Tibial nerve (tissue), 4 donors: ENCODE measurements around the gene COA7. TPM values are rescaled to one million over a fixed set of nuclear protein-coding genes. Genes with fewer than 3 reads are reported as not detected.

Experiments used
- DNase-seq, 2 donors: peaks; one replicate each; pipeline ENCODE4 v3.0.0-alpha.2; 2019; ENCODE audit warnings: low spot score in 2 of 2
- H3K27ac ChIP-seq, 4 donors: fragments of 200-600 bp; sonication (generic) in 3 of 4; one replicate each; pipeline ENCODE4 v1.5.1; 2017 to 2019; ENCODE audit warnings: mild to moderate bottlenecking in 1 of 4
- H3K27me3 ChIP-seq, 2 donors: fragments of 200-600 bp; sonication (generic) in 1 of 2; one replicate each; pipeline versions ENCODE4 v1.5.1 to v1.6.0; 2017 to 2019
- H3K36me3 ChIP-seq, 3 donors: fragments of 200-600 bp; sonication (generic); one replicate each; pipeline ENCODE4 v1.5.1; 2018 to 2019
- H3K4me1 ChIP-seq, 4 donors: fragments of 200-600 bp; sonication (generic) in 3 of 4; one replicate each; pipeline ENCODE4 v1.5.1; 2017 to 2019
- H3K4me3 ChIP-seq, 4 donors: fragments of 200-600 bp; sonication (generic) in 3 of 4; one replicate each; pipeline ENCODE4 v1.5.1; 2017 to 2019; ENCODE audit warnings: mild to moderate bottlenecking in 1 of 4, moderate library complexity in 1 of 4
- H3K9me3 ChIP-seq, 4 donors: fragments of 200-600 bp; sonication (generic) in 3 of 4; one replicate each; pipeline ENCODE4 v1.5.1; 2017 to 2019
- CTCF ChIP-seq, 5 experiments: fragments of 200-600 bp in 3 of 5; fragments of 450-650 bp in 2 of 5; sonication (generic) in 3 of 5; IDR thresholded peaks; one replicate each; pipeline ENCODE4 v1.5.1; 2016 to 2019; ENCODE audit warnings: antibody characterized with exemption in 5 of 5, mild to moderate bottlenecking in 3 of 5, moderate library complexity in 2 of 5
- EP300 ChIP-seq, 2 donors: sonication (generic); formaldehyde crosslinking; IDR thresholded peaks; one replicate each; pipeline ENCODE4 v1.6.1; 2017; ENCODE audit warnings: antibody characterized with exemption in 2 of 2, mild to moderate bottlenecking in 1 of 2
- POLR2A ChIP-seq, 2 donors: fragments of 450-650 bp; IDR thresholded peaks; one replicate each; pipeline ENCODE4 v1.6.1; 2017; ENCODE audit warnings: antibody characterized with exemption in 2 of 2, mild to moderate bottlenecking in 2 of 2, moderate library complexity in 2 of 2
- WGBS, 2 donors: methylation state at CpG; one replicate each; pipeline ENCODE4 v1.1.5; 2018; 5-methylcytosine and 5-hydroxymethylcytosine counted together
- total RNA-seq, 4 donors: library from RNA; depleted of rRNA; stranded (reverse); fragments of >200 nt; gene quantifications; one replicate each; pipeline ENCODE4 v1.1.0, GENCODE V29; 2016

The COA7 gene
- total RNA-seq, 4 donors from 2014 or later, result 7.5 to 10.5 (median 8.9) TPM

GRCh38 chr1:52667984-52668383 lies 30.2 kb downstream of the COA7 start:
- no peaks in the 10 kb centered on the region for H3K36me3 ChIP-seq
- no peak overlapping the region for H3K27ac ChIP-seq
- H3K4me3 ChIP-seq, result no peak overlapping the region
- DNase-seq, result no peak
- no peak for TF ChIP-seq EP300 (IDR thresholded peaks at IDR 0.05)
- no peak for TF ChIP-seq POLR2A (IDR thresholded peaks at IDR 0.05)
- TF ChIP-seq CTCF (IDR thresholded peaks at IDR 0.05), result no peak
- peaks cover 0 to 5% (median 0%) of the 10 kb centered on the region in 4 donors for H3K4me1 ChIP-seq
- H3K27me3 ChIP-seq, result no peaks in the 10 kb centered on the region
- WGBS, 2 donors, result 77 to 88% methylated on average over 3 of the region's 3 CpGs
- H3K9me3 ChIP-seq, result no peaks in the 10 kb centered on the region

DNA sequence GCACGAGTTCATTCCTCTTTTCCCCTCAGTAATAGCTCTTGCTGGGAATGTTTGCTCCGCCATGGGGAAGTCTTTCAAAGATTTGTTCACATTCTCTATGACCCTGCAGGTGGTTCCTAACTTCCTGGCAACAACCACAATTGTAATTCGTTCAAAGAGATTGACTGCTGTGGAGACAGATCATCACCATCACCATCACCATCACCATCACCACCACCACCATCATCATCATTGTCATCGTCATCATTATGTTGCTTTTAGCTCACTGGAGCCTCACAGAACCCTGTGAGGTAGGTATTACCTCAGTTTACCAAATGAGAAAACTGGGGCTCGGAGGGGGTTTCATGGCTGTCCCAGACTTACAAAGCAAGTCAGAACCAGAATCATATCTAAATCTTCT lies 30.9 kb downstream of the COA7 start:
- TF ChIP-seq POLR2A (IDR thresholded peaks at IDR 0.05), result no peak
- TF ChIP-seq CTCF (IDR thresholded peaks at IDR 0.05), result no peak
- TF ChIP-seq EP300 (IDR thresholded peaks at IDR 0.05), result no peak
- Histone ChIP-seq H3K27me3 (no peaks in the 10 kb centered on the region), H3K9me3 (no peaks in the 10 kb centered on the region), H3K27ac (no peak overlapping the region), H3K4me1 (peaks cover 0 to 5% (median 0%) of the 10 kb centered on the region in 4 donors), H3K4me3 (no peak overlapping the region), H3K36me3 (no peaks in the 10 kb centered on the region)
- no peak for DNase-seq
- WGBS, 2 donors, result 85 to 86% methylated on average over 5 of the region's 5 CpGs

DNA sequence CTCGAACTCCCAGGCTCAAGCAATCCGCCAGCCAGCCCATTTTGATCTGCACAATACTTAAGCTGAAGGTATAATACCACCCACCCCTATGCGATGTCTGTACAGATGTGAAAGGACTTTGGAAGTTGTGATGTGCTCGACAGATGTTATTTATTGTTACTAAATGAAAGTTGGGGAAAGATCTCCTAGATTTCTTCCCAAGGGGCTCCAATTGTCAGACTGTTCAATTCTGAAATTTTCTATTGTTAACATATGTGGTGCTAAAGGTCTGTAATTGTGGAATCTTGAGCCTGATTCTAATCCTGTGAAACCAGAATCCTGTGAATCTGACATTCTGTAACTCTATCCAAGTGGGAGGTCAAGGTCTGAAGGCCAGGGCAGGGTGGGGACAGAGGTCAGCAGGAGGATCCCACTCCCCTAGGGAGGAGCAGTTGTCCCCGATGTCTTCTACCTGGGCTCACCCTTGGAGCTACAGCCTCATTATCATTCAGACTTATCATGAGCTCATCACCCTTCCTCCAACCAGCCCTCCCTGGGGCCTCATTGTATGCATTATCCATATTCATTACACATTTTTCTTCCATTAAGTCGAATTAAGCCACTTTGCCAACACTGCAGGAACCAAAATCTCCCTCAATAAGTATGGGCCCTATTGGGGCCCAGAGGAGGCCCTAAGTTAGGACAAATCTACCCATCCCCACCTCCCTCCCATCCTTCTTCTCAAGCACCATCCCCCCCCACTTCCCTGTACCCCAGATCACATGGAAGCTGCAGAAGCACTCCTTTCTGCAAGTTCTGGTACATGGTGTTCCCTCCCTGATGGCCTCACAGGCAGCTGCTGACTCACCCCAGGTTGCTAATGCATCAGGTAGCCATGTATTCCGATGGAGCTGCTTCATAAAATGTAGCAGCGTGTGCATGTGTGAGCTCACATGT lies 32.9 kb downstream of the COA7 start:
- WGBS, 2 donors, result 59 to 72% methylated on average over 8 of the region's 8 CpGs
- H3K27ac ChIP-seq, result no peak overlapping the region
- no peaks in the 10 kb centered on the region for H3K9me3 ChIP-seq
- H3K27me3 ChIP-seq, result no peaks in the 10 kb centered on the region
- H3K4me3 ChIP-seq, result no peak overlapping the region
- no peaks in the 10 kb centered on the region for H3K36me3 ChIP-seq
- DNase-seq, result no peak
- TF ChIP-seq CTCF (IDR thresholded peaks at IDR 0.05) (no peak), EP300 (IDR thresholded peaks at IDR 0.05) (peak in 1 of 2 donors; percentile 8)
- H3K4me1 ChIP-seq, result peaks cover 0 to 4% (median 0%) of the 10 kb centered on the region in 4 donors

DNA sequence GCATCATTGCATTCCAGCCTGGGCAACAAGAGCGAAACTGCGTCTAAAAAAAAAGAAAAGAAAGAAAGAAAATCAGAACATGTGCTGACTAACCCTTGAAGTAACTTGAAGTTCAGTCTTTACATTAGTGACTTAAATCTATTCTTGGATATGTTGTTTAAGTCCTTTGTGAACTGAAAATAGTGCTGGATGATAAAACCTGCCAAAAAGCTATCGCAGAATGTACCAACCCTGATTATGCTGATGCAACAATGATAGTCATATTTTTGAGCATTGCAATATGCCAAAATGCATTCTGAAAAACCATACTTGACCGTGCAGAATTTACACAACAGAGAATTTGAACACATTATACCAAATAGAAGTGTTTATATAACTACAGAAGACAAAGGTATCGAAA lies 34.4 kb downstream of the COA7 start:
- Histone ChIP-seq H3K27me3 (no peaks in the 10 kb centered on the region), H3K9me3 (no peaks in the 10 kb centered on the region), H3K4me1 (no peaks in the 10 kb centered on the region), H3K27ac (no peak overlapping the region), H3K4me3 (no peak overlapping the region), H3K36me3 (no peaks in the 10 kb centered on the region)
- DNase-seq, result no peak
- WGBS, 2 donors, result 73 to 76% methylated on average over 5 of the region's 5 CpGs
- TF ChIP-seq POLR2A (IDR thresholded peaks at IDR 0.05), result no peak
- TF ChIP-seq EP300 (IDR thresholded peaks at IDR 0.05), result no peak

GRCh38 chr1:52662645-52663313 lies 35.4 kb downstream of the COA7 start:
- H3K9me3 ChIP-seq, result no peaks in the 10 kb centered on the region
- no peaks in the 10 kb centered on the region for H3K4me1 ChIP-seq
- no peak overlapping the region for H3K27ac ChIP-seq
- no peaks in the 10 kb centered on the region for H3K27me3 ChIP-seq
- H3K36me3 ChIP-seq, result no peaks in the 10 kb centered on the region
- no peak for TF ChIP-seq CTCF (IDR thresholded peaks at IDR 0.05)
- TF ChIP-seq EP300 (IDR thresholded peaks at IDR 0.05), result no peak
- TF ChIP-seq POLR2A (IDR thresholded peaks at IDR 0.05), result no peak
- no peak overlapping the region for H3K4me3 ChIP-seq
- no peak for DNase-seq
- 26 to 30% methylated on average over 13 of the region's 13 CpGs for WGBS, 2 donors
